GM18517 (cell line): Measurements from ENCODE around the gene NCKAP1.
"Not testable (repeated sequence)": the region's sequence is repeated elsewhere in the genome, so short reads cannot be mapped to it uniquely, and the experiment has no call there.

Experiments used
- ATAC-seq: cut with Tn5 transposase; IDR thresholded peaks from one replicate; pipeline ENCODE4 v1.9.1; 2021; ENCODE audit warnings: mild to moderate bottlenecking, moderate library complexity; ENCODE audit not compliant: unreplicated experiment

The NCKAP1 gene

DNA sequence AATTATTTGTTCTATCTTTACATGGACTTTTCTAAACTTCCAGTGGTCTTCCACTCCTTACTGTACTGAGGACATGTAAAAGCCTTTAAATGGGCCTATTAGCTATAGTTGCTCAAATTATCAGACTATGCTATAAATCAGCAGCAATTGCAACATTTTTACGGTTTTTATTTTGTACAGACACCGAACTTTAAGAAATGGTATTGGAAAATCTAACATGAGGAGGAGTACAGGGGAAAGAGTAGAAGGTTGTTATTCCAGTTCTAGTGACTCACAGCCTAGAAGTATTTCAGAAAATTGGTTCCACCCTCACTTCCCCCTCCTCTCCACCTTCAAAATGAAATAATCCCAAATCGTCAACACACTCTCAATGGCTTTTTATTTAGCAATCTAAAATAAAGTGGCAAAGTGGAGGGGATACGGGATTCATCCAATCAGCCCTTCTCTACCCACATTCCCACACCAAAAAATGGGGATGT is 1.1 kb downstream of the NCKAP1 start:
- ATAC-seq, result no peak

DNA sequence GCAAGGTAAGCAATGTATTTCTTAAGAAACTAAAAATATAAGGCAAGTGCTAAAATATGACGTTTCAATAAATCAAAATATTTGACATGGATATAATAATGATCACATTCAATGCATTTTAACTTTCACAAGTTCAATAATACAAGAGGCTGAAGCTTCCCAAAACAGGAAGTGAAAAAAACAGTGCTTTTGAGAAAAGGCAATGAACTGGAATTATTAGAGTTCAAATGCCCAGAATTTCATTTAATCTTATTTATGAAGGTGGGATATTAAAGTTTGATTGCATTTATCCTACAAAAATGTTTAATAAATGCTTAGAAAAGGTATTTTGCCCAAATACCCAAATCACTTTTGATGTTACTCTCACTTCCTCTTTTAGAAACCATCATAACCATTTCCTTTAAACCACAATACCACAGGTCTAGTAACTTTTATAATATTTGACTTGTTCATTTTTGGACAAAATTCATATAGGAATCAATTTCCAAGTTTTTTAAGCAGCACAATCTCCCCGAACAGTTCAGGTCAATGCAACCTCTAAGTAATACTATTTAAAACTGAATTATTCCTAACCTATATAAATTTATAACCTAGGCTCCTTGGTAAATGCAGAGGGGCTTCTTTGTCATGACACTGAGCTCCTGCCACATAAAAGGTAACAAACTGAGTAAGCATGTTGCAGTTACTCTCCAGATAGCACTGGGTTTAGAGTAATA is 2.1 kb downstream of the NCKAP1 start:
- peak; percentile 75 for ATAC-seq

DNA sequence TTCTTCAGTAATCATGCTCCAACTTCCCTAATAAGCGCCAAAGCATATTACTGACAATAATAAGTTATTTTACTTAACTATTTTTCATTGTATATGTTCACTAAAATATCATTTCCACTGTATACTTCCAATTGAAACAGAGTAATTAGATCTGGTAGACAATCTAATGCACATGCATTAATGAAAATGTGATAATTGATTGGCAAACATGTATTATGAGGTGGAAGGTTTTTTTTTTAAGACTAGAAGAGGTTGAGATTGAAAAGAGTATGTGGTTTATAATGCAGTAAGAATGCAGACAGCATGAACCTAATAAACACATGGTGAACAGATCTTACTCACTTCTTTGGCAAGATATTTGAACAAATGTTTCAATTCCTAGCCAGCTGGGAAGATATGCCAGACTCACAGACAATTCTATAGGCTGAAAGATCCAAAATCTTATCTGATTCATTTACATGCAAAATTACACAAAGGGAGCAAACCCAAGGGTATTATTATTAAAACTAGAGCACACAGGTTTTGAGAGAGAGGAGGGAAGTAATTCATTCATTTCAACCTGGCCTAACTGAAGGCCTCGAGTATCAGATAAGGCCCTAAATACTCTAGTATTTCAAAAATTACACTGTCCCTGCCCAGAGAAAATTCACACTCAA is 2.8 kb downstream of the NCKAP1 start:
- no peak for ATAC-seq

DNA sequence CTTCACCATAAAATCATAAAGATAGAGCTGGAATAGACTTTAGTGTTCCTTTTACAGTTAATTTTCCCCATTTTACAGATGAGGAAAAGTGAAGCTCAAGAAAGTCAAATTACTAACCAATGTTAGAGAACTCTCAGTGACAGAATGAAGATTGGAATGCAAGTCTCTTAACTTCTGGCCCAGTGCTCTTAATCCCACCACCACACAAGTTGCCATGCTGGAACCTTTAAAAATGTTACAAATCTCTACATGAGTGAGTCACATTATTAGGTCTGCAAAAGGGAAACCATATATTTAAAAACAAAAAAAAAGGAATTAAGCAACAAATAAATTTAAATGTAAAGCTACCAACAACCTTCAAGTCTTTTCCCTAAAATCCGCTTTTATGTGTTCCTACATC is 3.5 kb downstream of the NCKAP1 start:
- ATAC-seq, result no peak

DNA sequence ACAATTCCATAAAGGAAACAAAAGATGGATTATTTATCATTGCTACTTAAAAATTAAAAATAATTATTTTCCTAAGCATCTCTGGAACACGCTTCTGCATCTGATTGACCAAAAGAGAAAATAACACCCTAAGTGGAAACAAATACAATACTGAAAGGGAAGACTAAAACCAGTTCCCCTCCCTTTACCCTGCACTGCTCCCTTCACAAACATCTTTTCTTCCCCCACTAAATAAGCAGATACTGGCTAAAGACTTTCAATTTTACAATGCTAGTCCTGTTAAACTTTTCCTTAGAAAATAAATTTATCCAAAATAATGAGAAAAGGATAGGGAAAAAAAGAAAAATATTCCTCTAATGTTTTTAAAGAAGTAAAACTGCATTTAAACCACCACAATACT is 4.3 kb downstream of the NCKAP1 start:
- ATAC-seq, result no peak

DNA sequence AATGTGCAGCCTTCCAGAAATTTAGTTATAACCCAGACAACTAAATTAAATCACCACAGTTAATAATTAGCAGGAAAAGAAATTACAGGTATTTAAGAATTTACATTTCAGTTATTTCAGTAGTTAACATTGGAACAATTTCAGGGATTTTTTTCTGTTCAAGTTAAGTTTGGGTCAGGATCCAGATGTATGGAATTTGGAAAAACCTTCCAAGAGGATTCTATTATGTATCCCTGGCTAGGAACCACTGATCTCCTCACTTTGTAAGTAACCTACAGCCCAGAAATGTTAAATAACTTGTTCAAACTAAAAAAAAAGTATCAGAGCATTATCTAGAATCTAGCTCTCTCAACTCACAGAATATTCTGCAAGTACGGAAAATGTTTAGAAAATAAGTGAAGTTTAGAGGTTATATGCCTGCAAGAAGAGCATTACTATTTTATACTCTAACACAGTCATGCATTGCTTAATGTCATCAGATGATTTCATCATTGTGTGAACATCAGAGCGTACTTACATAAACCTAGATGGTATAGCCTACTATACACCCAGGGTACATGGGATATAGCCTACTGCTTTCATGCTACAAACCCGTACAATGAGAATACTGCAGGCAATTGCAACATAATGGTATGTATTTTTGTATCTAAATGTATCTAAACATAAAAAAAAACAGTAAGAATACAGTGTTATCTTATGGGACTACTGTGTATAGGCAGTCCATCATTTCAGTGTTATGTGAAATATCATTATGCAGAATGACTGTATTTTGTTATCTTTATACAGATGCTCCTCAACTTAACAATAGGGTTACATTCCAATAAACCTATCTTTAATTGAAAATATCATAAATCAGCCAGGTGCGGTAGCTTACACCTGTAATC is 6.1 kb downstream of the NCKAP1 start:
- ATAC-seq, result no peak

DNA sequence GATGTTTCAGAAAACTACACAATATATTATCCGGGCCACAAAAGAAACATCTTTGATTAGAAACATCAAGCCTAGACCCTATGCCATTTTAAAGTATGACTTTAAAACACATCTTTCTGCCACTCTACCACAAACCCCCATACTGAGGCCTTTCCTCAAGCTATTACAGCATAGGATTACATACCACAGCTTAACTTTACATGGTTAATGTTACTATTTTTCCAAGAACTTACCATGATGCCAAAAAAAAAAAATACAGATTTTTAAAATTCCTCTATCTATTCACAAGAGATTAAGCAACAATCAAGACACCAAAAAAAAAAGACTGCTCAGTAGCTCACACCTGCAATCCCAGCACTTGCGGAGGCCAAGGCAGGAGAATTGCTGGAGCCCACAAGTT is 9.0 kb downstream of the NCKAP1 start:
- no peak for ATAC-seq

DNA sequence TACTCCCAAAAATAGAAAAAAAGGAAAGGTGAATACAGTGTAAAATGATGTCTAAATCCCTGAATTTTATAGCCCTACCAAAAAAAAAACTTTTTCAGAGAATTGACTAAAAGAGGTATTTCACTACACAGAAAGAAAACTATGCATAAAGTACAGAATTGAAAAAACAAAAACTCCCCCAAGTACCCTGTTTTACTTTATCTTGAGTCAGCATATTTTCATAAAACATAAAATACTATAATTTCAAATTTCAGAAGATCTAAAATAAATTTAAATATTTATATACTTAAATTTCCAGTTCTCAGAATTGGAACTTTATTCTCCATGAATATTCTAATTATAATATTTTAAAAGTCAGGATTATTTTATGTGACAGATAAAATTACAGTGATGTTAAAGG is 10.1 kb downstream of the NCKAP1 start:
- ATAC-seq, result no peak

DNA sequence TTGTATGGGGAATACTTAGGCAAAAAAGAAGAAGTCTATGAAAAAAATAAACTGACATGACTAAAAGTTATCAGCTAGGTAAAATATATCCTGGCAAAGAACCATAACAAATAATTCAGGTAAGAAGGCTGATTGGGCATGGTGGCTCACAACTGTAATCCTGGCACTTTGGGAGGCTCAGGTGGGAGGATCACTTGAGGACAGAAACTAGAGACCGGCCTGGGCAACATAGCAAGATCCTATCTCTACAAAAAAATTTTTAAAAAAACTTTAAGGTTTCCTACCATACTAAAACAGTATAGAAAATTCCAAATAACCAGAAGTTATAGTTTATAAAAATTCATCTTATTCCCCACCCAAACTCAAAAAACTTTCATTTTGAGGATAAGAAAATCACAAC is 10.8 kb downstream of the NCKAP1 start:
- ATAC-seq, result no peak

DNA sequence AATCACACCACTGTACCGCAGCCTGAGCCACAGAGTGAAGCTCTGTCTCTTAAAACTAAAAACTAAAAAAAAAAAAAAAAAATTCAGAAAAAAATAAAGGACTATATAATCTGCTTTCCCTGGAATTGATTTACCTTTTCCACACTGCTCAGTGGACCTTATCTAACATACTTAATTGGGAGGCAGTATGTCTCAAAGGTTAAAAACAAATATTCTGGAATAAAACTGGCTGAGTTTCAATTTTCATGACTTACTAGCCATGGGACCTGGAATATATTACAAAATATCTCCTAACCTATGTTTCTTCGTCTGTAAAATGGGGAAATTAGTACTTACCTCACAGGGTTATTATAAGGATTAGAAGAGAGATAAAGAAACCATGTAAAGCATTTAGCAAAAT is 11.8 kb downstream of the NCKAP1 start:
- no peak for ATAC-seq

DNA sequence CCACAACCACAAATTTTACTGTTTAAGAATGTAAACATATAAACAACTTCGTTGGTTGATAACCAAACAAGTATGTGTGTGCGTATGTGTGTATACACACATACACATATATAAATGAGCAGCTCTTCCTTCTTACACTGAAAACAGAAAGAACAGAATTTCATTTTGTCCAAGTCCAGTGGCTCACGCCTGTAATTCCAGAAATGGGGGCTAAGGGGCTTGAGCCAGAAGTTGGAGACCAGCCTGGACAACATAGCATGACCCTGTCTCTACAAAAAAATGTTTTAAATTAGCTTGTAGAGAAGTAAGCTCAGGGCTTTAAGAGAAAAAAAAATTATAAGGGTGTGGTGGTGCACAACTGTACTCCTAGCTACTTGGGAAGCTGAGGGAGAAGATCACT is 12.3 kb downstream of the NCKAP1 start:
- ATAC-seq, result no peak

DNA sequence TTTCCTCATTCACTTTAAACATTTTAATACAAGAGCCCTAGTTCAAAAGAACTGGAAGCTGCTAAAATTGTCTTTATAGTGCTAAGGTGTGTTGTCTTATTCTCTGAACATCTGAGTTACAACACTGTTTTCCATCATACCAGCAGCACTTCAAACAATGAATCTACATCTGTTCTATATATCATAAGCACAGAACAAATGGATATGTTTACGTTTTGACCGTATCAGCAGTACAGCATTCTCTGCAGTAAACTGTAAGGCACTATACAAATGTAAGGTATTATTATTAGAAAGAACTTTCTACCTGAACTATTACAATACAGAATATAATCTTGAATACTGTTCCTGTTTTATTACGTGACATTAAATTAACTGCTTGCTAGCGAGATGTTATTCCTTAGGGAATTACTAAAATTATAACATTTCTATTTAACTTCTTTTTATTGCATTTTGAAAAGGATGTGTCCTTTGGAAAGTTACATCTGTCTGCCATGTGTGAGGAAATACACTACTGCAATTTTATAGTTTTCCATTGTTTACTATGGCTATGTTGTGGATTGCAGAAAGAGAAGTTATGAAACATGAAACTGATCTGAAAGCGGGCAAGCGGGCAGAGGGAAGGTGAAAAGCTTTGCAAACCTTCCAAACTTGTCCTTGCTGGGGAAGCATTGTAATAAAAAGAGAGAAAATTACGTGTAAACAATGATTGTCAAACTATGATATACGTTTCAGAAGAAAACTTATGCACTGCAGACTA is 13.7 kb downstream of the NCKAP1 start:
- ATAC-seq, result no peak

DNA sequence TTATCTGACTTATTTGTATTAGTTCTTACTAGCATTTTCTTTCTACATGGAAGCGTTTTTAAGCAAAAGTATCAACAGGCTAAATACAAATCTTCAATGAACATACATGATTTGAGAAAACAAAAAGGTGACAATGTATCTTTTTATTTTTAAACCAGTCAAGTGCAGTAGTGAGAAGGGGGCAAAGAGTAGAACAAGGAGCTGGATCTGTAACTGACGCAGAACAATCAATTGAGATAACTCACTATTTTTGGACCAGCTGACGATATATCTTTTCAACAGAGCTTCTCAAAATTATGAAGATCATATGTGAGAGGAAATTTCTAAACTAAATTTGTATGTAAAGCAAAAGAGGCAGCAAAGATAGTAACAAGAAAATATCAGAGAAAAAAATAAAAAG is 15.5 kb downstream of the NCKAP1 start:
- ATAC-seq, result no peak

DNA sequence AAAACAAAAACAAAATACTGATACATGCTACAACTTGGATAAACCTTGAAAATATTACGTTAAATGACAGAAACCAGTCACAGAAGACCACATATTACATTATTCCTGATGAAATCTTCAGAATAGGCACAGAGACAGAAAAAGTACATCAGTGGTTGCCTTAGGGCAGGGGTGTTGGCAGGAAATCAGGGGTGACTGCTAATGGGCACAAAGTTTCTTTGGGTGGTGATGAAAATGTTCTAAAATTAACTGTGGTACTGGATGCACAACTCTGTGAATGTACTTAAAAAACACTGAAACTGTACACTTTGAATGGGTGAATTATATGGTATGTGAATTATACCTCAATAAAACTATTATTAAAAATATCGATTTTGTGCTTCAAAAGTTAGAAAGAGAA is 16.6 kb downstream of the NCKAP1 start:
- ATAC-seq, result no peak

DNA sequence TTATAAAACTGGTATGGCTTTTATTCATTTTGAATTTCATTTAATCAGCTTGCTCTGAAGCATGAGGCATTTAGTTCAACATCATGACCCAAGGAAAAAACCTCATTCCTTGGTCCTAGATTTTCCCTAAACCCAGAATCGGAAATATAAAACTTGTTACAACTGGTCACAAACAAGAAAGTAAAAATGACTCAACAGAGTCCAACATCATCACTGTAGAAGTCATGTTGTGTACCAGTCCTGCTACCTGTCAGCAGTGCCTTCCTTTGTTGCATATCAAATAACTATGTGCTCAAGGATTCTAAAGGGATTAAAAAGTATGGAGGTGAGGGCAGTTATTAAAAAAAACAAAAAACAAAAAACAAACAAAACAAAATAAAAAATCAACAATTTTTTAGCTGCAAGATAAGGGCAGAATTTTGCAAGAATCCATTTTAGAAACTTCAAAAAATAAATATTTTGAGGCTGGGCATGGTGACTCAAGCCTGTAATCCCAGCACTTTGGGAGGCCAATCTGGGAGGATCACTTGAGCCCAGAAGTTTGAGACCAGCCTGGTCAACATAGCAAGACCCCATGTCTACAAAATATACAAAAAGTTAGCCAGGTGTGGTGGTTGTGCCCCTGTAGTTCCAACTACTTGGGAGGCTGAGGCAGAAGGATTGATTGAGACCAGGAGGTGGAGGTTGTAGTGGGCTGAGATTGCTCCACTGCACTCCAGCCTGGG is 18.4 kb downstream of the NCKAP1 start:
- no peak for ATAC-seq

DNA sequence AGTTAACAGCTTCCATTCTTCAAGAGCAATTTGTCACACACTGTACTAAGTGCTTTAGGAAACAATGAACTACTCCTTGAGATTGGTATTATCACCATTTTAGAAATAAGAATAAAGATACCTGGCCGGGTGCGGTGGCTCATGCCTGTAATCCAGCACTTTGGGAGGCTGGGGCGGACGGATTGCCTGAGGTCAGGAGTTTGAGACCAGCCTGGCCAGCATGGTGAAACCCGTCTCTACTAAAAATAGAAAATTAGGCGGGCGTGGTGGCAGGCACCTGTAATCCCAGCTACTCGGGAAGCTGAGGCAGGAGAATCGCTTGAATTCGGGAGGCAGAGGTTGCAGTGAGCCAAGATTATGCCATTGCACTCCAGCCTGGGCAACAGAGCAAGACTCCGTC is 20.4 kb downstream of the NCKAP1 start:
- ATAC-seq, result not testable (repeated sequence)

DNA sequence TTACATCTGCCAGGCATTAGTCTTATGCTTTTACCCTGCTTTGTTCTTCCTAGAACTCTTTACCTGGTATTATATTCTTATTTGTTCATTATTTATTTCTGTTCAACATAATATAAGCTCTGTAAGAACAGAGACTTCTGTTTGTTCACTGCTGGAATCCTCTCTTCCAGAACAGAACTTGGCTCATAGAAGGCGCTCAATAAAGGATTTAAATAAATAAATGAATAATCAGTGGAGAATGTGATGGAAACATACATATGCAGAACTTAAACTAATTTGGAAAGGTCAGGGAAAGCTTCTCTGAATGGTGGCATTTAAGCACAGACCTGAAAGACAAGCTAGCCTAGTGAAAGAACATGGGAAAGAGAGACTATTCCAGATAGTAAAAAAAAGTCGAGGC is 24.3 kb downstream of the NCKAP1 start:
- no peak for ATAC-seq

DNA sequence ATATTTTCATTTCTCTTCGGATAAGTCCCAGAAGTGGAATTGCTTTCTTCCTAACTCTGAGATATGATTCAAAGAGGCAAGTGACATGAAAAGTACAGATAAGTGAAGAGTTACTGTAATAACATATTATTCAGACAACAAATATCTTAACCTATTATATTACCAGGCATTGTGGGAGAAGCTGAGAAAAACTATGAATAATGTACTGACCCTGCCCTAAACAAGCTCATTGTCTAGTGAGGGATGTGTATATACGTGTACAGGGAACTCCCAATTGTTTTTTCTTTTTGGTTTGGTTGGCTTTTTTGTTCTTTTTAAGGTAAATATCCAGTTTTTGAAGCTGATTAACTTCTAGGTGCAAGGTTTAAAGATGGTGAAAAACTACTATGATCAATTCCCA is 26.5 kb downstream of the NCKAP1 start:
- ATAC-seq, result no peak

DNA sequence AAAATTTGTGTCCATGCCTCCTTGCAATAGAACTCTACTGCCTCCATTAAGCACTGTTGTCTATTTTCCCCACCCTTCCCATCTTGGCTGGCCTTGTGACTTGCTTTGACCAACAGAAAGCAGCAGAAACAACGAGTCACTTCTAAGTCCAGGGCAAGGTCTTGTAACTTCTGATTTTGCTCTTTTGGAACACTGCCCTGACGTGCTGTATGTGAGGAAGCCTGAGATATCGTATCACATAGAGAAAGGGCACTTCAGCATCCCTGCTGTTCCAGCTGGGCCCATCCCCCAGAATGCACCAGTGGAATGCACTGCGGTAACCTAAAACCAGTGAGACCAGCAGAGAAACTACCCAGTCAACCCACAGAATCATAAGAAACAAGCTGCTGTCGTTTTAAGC is 28.1 kb downstream of the NCKAP1 start:
- ATAC-seq, result no peak

DNA sequence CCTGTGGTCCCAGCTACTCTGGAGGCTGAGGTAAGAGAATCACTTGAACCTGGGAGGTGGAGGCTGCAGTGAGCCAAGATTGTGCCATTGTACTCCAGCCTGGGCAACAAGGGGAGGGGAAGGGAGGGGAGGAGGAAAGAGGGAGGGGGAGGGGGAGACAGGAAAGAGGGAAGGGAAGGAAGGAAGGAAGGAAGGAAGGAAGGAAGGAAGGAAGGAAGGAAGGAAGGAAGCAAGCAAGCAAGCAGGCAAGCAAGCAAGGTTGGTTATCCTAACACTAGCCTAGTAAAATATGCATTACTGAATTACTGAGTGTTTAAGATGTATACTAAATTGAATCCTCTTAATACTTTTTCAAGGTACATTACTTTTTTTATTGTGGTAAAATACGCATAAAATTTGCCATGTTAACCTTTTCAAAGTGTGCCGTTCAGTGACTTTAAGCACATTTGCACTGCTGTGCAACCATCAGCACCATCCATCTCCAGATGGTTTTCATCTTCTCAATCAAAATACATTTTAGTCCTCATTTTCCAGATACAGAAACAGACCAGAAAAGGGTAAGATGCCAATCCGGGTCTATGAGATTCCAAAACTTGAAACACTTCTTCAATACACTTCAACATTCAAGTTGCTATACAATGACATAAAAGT is 28.9 kb downstream of the NCKAP1 start:
- ATAC-seq, result no peak
